SIG-M5 (cell line): ENCODE data around the gene SLC26A3.

Experiments used
- DNase-seq: peaks from one replicate; lab custom pipeline; 2025; lab: John Stamatoyannopoulos, UW

SLC26A3 gene

GRCh38 chr7:107815254-107815882 lies 12.3 kb upstream of the SLC26A3 start:
- DNase-seq, result no peak

- no peak for DNase-seq
These were observed 10.5 kb upstream of the SLC26A3 start for GRCh38 chr7:107813524-107813923.

GRCh38 chr7:107811934-107812333 lies 8.9 kb upstream of the SLC26A3 start:
- DNase-seq, result no peak

GRCh38 chr7:107810626-107811025 lies 7.6 kb upstream of the SLC26A3 start:
- DNase-seq, result no peak

- no peak for DNase-seq
These were observed 6.2 kb upstream of the SLC26A3 start for GRCh38 chr7:107809179-107809578.

- DNase-seq, result no peak
These were observed 3.3 kb downstream of the SLC26A3 start for GRCh38 chr7:107799647-107800264.

GRCh38 chr7:107792364-107792763 lies 10.7 kb downstream of the SLC26A3 start:
- no peak for DNase-seq

- DNase-seq, result no peak
These were observed 13.4 kb downstream of the SLC26A3 start for GRCh38 chr7:107789647-107790046.

GRCh38 chr7:107788662-107789061 lies 14.4 kb downstream of the SLC26A3 start:
- no peak for DNase-seq

- DNase-seq, result no peak
These were observed 14.8 kb downstream of the SLC26A3 start for GRCh38 chr7:107788216-107788615.

GRCh38 chr7:107785926-107786325 lies 17.1 kb downstream of the SLC26A3 start:
- DNase-seq, result no peak

- DNase-seq, result no peak
These were observed 17.9 kb downstream of the SLC26A3 start for GRCh38 chr7:107785170-107785569.

GRCh38 chr7:107783648-107784047 lies 19.4 kb downstream of the SLC26A3 start:
- DNase-seq, result no peak

- no peak for DNase-seq
These were observed 20.6 kb downstream of the SLC26A3 start for GRCh38 chr7:107782374-107782773.

- DNase-seq, result no peak
These were observed 23.4 kb downstream of the SLC26A3 start for GRCh38 chr7:107779647-107780099.

GRCh38 chr7:107778283-107778682 lies 24.7 kb downstream of the SLC26A3 start:
- DNase-seq, result no peak

- DNase-seq, result no peak
These were observed 25.3 kb downstream of the SLC26A3 start for GRCh38 chr7:107777702-107778101.

GRCh38 chr7:107773027-107773426 lies 30.0 kb downstream of the SLC26A3 start:
- DNase-seq, result no peak

GRCh38 chr7:107768263-107768662 lies 34.8 kb downstream of the SLC26A3 start:
- DNase-seq, result no peak

GRCh38 chr7:107767391-107767790 lies 35.6 kb downstream of the SLC26A3 start:
- no peak for DNase-seq

- DNase-seq, result no peak
These were observed 44.4 kb downstream of the SLC26A3 start for GRCh38 chr7:107758667-107759066.

- DNase-seq, result no peak
These were observed 48.4 kb downstream of the SLC26A3 start for GRCh38 chr7:107754642-107755041.

- DNase-seq, result no peak
These were observed 51.9 kb downstream of the SLC26A3 start for GRCh38 chr7:107751113-107751512.

GRCh38 chr7:107746006-107746405 lies 57.0 kb downstream of the SLC26A3 start:
- no peak for DNase-seq
